HTERT RPE-1 (cell line): ENCODE measurements around the gene TTI1.

ENCODE experiments used
- in situ Hi-C: fragments of 300-500 bp; cut with MboI; formaldehyde crosslinking; loops from 4 replicates; pipeline ENCODE4 v1.14.3; 2020; ENCODE audit warnings: low sequenced_read_pairs

TTI1 gene

DNA sequence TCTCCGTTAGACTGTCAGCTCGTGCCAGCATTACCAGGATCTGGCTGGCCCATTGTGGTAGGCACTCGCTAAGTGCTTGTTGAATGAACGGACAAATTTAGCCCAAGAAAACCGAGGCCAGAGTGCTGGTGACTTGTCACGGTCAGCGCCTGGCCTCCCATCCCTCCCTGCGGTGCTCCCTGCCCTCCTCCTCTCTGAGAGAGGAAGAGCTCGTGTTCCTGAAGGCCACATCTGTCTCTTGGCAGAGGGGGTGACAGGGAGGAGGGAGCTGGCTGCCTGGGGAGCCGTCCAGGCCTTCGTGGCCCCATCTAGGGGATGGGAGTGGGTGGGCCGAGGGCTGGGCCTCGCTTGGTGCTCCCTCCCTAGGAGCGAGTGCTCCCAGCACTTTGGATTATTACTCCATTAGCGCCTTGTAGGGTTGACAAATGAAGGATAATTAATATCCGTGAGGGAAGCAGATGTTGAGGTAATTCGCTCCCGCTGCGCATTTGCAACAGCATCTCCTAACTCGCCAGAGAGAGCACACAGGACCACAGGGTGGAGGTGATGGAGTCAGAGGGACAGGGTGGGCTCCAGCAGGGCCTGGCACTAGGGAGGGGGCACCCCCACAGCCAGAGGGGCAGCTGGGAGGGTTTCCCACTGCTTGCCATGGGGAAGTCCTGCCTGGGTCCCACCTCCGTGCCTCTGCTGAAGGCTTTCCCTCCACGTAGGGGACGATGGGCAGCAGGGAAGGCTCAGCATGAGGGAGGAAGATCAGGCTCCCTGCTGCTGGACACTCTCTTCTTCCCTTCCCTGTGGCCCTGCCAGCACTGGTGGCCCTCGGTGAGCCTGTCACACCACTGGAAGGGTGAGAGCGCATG is 93.3 kb downstream of the TTI1 start:
- in situ Hi-C loops = no loop called here

DNA sequence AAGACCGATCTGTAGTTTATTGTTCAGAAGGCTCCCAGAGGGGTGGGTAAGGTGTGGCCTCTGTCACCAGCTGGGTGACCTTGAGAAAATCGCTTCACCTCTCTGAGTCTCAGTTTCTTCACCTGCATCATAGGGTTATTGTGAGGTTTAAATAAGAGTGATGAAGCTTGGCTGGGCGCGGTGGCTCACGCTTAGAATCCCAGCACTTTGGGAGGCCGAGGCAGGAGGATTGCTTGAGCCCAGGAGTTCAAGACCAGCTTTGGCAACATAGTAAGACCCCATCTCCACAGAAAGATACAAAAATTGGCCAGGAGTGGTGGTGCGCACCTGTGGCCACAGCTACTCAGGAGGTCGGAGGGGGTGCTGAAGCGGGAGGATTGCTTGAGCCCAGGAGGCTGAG is 94.3 kb downstream of the TTI1 start:
- in situ Hi-C loops = no loop called here

DNA sequence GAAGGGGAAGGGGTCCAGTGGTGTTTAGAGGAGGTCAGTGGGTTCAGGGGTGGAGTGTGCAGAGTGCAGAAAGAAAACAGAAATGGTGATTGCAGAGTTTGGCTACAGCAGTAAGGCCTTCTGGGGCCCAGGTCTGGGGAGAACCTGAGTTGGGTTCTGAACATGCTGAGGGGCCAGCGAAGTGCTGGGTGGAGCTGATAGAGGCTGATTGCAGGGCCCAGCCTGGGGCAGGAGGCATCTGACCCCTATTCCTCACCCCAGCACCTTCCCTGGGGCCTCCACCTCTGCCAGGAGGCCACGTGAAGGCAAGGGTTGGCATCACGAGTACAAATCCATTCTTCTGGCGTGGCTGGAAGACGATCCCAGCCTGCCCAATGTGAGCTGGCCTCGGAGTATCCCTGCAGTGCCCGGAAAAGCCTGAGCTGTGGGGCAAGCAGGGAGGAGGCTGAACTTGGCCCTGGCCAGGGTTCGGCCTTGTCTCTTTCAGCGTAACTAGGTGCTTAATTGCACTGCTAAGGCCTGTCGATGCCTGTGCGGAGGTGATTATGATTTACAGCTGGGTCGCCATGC is 95.0 kb downstream of the TTI1 start:
- in situ Hi-C loops = no loop called here

DNA sequence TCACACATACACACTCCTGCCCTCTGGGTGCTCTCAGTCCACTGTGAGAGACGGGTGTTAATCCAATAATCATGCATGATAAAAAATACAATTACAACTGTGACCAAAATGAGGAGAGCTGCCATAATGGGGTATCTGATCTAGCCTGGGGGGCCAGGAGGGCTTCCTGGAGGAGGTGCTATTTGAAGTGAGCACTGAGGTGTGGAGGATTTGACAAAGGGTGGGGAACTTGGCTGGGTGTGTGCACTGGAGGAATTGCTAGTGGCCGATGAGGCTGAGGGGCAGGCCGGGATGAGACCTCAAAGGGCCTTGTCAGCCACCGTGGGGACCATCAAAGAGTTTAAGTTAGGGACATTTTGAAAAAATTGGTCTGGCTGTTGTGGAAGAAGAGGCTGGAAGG is 95.6 kb downstream of the TTI1 start:
- in situ Hi-C loops = no loop called here

DNA sequence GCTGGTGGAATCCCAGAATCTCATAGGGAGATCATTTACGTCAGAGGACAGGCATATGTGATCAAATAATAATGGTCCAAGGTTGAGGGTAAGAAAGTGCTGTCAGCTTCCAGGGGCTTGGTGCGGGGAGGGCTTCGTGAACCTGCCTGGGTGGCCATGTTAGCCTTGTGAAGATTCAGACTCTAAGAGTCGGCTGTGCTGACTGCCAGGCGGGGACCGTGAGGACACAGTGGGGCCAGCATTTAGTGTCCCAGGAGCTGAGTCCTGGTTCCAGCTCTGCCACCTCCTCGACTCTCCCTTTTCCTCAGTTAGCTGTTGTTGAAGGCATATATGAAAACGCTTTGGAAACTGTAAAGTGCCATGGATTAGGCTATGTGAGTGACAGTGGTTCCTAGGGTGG is 96.8 kb downstream of the TTI1 start:
- in situ Hi-C loops = no loop called here

DNA sequence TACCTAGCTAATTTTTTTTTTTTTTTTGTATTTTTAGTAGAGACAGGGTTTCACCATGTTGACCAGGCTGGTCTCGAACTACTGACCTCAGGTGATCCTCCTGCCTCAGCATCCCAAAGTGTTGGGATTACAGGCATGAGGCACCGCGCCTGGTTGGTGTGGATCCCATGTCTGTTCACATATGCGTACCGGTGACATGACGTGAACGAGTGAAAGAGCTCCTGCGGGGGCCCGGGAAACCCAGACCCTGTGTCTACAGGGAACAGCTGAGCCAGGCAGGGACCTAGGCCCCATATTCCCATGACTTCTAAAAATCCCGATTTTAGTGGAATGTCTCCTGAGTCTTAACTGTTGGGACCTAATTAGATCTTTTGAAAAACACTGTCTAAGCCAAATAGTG is 97.2 kb downstream of the TTI1 start:
- in situ Hi-C loops = no loop called here

DNA sequence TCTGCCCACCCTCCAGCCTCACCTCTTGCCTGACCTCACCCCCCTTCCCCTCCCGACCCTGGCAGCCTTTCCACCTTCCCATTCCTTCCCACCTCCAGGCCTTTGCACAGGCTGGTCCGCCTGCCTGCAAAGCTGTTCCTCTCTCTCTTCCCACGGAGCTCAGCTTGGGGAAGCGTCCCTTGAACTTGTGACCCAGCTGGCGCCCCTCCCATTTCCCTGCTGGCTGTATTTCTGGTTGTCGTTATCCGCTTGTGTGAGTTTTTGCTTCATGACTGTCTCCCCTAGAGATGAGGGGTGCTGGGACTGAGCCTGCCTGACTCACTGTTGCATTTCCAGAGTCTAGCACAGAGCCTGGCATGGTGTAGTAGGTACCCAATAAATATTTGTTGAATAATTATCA is 97.8 kb downstream of the TTI1 start:
- in situ Hi-C loops = no loop called here

DNA sequence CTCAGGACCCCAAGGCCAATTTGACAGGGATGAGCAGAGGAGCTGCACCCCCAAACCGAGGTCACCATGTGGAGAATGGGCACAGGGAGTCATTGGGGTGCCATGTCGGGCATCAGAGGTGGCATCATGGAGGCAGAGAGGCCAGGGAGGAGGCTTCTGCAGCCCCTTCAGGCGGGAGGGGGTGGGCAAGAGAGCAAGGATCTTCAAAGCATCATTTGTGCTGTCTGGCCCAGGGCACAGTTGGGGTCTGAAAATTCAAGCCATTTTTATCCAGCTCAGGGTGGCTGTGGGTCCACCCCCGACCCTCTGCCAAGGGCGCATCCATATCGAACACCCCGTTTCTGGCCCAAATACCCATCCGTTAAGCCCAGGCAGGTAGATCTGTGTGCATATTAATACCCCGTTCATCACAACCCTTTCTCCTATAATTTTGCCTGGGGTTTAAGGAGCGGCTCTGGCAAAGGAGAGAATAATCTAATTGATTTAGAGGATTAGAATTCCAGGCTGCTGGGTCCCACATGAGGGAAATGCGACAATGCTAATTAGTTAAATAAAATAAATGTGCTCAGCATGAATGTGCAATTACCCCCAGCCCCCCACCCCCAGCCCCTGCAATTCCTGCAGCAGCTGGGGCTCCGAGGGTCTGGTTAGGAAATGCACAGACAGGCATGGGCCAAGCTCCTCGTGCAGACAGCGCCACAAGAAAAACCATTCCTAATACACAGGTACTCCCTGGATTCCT is 98.5 kb downstream of the TTI1 start:
- in situ Hi-C loops = no loop called here

DNA sequence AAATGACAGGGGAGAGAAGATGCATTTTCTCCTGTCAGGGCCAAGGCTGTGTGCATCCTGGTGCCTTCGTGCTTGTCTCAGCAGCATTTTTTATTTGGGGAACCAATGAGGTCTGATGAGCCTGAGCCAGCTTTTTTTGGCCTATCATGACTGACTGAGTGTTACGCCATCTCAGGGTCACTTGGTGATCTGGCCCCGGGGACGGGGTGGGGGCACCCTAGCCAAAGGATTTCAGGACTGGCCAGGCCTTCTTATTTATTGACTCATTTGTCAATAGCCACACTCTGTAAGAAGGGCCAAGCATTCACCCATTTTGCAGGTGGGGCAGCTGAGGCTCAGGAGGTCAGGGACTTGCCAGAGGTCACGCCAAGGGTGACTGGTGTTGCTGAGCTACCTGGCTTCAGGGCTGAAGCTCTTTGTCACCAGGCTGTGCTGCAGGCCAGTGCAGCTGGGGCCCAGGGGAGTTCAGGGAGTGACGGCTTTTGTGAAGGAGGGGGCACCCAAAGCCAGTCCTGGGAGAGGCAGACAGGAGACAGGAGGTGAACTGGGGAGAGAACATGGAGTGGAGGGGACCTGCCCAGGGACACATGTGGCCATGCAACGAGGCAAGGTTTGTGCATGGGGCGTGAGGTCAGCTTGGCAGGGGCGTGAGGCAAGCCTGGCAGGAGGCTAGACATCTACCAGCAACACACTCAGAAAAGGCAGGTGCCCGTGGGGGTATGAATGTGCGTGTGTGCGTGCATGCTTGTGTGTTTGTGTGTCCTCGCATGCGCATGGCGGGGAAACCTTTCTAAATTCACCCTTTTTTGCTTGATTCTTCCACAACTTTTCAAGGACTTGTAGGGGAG is 99.2 kb downstream of the TTI1 start:
- in situ Hi-C loops = no loop called here
